ENCODE results near the gene MMP2.
A peak's percentile ranks its signal among the peaks of the same experiment; 100 is the strongest.

Gene MMP2

GRCh38 chr16:55513616-55514015 is 34.6 kb downstream of the MMP2 start:
- no peak for DNase-seq (ENCODE audit: low spot score)

- no peak for DNase-seq (ENCODE audit: low spot score)
Observed at GRCh38 chr16:55515111-55515510, 36.1 kb downstream of the MMP2 start.

- no peak for DNase-seq (ENCODE audit: low spot score)
Observed at GRCh38 chr16:55521792-55522191, 42.8 kb downstream of the MMP2 start.

- DNase-seq (ENCODE audit: low spot score) = no peak
Observed at GRCh38 chr16:55526441-55526840, 47.4 kb downstream of the MMP2 start.

GRCh38 chr16:55527885-55528284 is 48.9 kb downstream of the MMP2 start:
- DNase-seq (ENCODE audit: low spot score) = no peak

GRCh38 chr16:55529018-55529417 is 50.0 kb downstream of the MMP2 start:
- DNase-seq (ENCODE audit: low spot score) = no peak

GRCh38 chr16:55530316-55530856 is 51.4 kb downstream of the MMP2 start:
- DNase-seq (ENCODE audit: low spot score) = no peak

GRCh38 chr16:55532227-55532626 is 53.2 kb downstream of the MMP2 start:
- DNase-seq (ENCODE audit: low spot score) = no peak

GRCh38 chr16:55534756-55535155 is 55.8 kb downstream of the MMP2 start:
- peak; percentile 13 for DNase-seq (ENCODE audit: low spot score)

- no peak for DNase-seq (ENCODE audit: low spot score)
Observed at GRCh38 chr16:55539049-55539448, 60.1 kb downstream of the MMP2 start.

- no peak for DNase-seq (ENCODE audit: low spot score)
Observed at GRCh38 chr16:55539488-55539887, 60.5 kb downstream of the MMP2 start.

- DNase-seq (ENCODE audit: low spot score) = no peak
Observed at GRCh38 chr16:55540221-55540620, 61.2 kb downstream of the MMP2 start.

- DNase-seq (ENCODE audit: low spot score) = no peak
Observed at GRCh38 chr16:55542459-55543082, 63.6 kb downstream of the MMP2 start.

GRCh38 chr16:55543472-55543871 is 64.5 kb downstream of the MMP2 start:
- DNase-seq (ENCODE audit: low spot score) = peak; percentile 37

- DNase-seq (ENCODE audit: low spot score) = no peak
Observed at GRCh38 chr16:55552621-55553020, 73.6 kb downstream of the MMP2 start.

GRCh38 chr16:55555436-55555835 is 76.4 kb downstream of the MMP2 start:
- DNase-seq (ENCODE audit: low spot score) = no peak

All from Ammon's horn (tissue), 1 donor.